C4-2B (cell line): ENCODE measurements around the gene DNAAF2.

Experiments used
- CTCF ChIP-seq: fragments of 450-650 bp; conservative IDR thresholded peaks from 2 replicates; pipeline ENCODE4 v1.5.1; 2017; ENCODE audit warnings: mild to moderate bottlenecking
- ZFX ChIP-seq: fragments of 450-650 bp; IDR thresholded peaks from 2 replicates; pipeline ENCODE4 v1.6.1; 2017

GRCh38 chr14:49615776-49616175 is 19.3 kb downstream of the DNAAF2 start:
- no peak for TF ChIP-seq CTCF
- no peak for TF ChIP-seq ZFX
